NB4 (cell line): ENCODE results near the gene MLN.

Experiments used
- DNase-seq: peaks from one replicate; pipeline ENCODE4 v3.0.0; 2010; ENCODE audit warnings: low read depth
- H3K4me3 ChIP-seq: one replicate; pipeline ENCODE4 v1.5.1; 2011; ENCODE audit warnings: mild to moderate bottlenecking, low read depth, low read length, moderate library complexity
- CTCF ChIP-seq: IDR thresholded peaks from one replicate; pipeline ENCODE4 v1.5.1; 2012; ENCODE audit warnings: low read depth, low read length
- MAX ChIP-seq: IDR thresholded peaks from 2 replicates; pipeline ENCODE4 v1.6.1; 2011; ENCODE audit warnings: low read depth, low read length
- MYC ChIP-seq: IDR thresholded peaks from 2 replicates; pipeline ENCODE4 v1.6.1; 2011; ENCODE audit warnings: low read depth, low read length
- POLR2A ChIP-seq: IDR thresholded peaks from 2 replicates; pipeline ENCODE4 v1.6.1; 2011; ENCODE audit warnings: mild to moderate bottlenecking; ENCODE audit not compliant: insufficient read length; ENCODE audit errors: extremely low read depth

Gene MLN

GRCh38 chr6:33802186-33802958 is 1.4 kb downstream of the MLN start:
- H3K4me3 ChIP-seq: no peak overlapping the region
- DNase-seq: no peak
- no peak for TF ChIP-seq CTCF

- DNase-seq: no peak
- TF ChIP-seq MAX (no peak), MYC (no peak), CTCF (no peak), POLR2A (no peak)
- no peak overlapping the region for H3K4me3 ChIP-seq
Measured at GRCh38 chr6:33801611-33802010, 2.2 kb downstream of the MLN start.

GRCh38 chr6:33800248-33800969 is 3.4 kb downstream of the MLN start:
- H3K4me3 ChIP-seq: no peak overlapping the region
- TF ChIP-seq MAX: no peak
- TF ChIP-seq CTCF: no peak
- no peak for TF ChIP-seq POLR2A
- no peak for TF ChIP-seq MYC
- no peak for DNase-seq

- no peak overlapping the region for H3K4me3 ChIP-seq
- no peak for DNase-seq
- TF ChIP-seq CTCF (no peak), MAX (no peak), POLR2A (no peak), MYC (no peak)
Measured at GRCh38 chr6:33799454-33800113, 4.2 kb downstream of the MLN start.

- no peak for DNase-seq
- TF ChIP-seq MAX (no peak), CTCF (no peak), POLR2A (no peak), MYC (no peak)
Measured at GRCh38 chr6:33798343-33798848, 5.4 kb downstream of the MLN start.

More at GRCh38 chr6:33798343-33798848, 5.4 kb downstream of the MLN start:
- H3K4me3 ChIP-seq: no peak overlapping the region
